ENCODE results near the gene SRC. TPM values are rescaled to one million over a fixed set of nuclear protein-coding genes. Genes with fewer than 3 reads are reported as not detected.

Gene SRC
- total and polyA plus RNA-seq, 2 experiments from 2014 or later: 8.0 to 25.9 TPM

DNA sequence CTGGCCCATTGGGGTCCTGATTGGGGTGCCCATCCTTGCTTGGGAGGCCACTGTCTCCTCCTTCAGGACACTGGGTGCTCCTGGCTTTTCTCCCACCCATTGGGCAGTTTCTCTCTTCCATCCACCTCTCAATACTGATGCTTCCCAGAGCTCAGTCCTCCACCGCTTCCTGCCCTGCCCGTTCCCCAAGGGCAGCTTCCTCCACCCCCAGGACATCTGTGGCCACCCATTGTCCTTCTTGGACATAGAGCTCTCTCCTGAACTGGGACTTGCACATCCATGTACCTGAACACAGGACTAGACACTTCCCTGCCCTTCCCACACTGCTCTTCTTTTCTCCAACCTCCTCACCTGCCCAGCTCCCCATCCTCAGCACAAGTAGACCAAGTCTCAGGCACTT lies 105.7 kb downstream of the SRC start (continued):
- TF ChIP-seq STAT1 (IDR thresholded peaks at IDR 0.05; ENCODE audit: unreplicated experiment) (no peak), CREB1 (CRISPR knock-in tag; IDR thresholded peaks at IDR 0.05; ENCODE audit: low read depth) (no peak), ZNF114 (CRISPR knock-in tag; IDR thresholded peaks at IDR 0.05) (no peak)
- TF ChIP-seq, protein P1, sequence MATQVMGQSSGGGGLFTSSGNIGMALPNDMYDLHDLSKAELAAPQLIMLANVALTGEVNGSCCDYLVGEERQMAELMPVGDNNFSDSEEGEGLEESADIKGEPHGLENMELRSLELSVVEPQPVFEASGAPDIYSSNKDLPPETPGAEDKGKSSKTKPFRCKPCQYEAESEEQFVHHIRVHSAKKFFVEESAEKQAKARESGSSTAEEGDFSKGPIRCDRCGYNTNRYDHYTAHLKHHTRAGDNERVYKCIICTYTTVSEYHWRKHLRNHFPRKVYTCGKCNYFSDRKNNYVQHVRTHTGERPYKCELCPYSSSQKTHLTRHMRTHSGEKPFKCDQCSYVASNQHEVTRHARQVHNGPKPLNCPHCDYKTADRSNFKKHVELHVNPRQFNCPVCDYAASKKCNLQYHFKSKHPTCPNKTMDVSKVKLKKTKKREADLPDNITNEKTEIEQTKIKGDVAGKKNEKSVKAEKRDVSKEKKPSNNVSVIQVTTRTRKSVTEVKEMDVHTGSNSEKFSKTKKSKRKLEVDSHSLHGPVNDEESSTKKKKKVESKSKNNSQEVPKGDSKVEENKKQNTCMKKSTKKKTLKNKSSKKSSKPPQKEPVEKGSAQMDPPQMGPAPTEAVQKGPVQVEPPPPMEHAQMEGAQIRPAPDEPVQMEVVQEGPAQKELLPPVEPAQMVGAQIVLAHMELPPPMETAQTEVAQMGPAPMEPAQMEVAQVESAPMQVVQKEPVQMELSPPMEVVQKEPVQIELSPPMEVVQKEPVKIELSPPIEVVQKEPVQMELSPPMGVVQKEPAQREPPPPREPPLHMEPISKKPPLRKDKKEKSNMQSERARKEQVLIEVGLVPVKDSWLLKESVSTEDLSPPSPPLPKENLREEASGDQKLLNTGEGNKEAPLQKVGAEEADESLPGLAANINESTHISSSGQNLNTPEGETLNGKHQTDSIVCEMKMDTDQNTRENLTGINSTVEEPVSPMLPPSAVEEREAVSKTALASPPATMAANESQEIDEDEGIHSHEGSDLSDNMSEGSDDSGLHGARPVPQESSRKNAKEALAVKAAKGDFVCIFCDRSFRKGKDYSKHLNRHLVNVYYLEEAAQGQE (IDR thresholded peaks at IDR 0.05; ENCODE audit: unreplicated experiment): no peak

DNA sequence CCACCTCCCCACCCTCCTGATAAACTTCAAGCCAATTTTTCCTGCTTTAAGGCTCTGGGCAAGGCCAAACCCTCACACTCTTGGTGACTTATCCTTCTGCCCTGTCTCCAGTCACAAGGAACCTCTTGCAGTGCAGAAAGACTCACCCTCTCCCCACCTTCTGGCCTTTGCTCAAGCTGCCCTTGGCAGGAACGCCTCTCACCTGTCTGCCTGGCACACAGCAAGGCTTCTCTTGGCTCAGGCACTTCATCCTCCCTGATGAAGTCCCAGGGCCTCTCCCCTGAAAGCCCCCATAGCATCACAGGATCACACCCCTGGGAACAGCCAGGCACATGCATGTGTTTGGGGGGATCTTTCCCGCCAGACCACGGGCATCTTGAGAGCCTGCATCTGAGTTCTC lies 106.3 kb downstream of the SRC start:
- Histone ChIP-seq H4K20me1 (replicated peaks; ENCODE audit: insufficient read depth) (no peaks in the 10 kb centered on the region), H3K9me2 (ENCODE audit: insufficient read depth) (0 out of 2 replicates have a peak, but pooled peaks cover 5% of the 10 kb centered on the region), H3F3A (replicated peaks; ENCODE audit: low read depth) (no peaks in the 10 kb centered on the region), H3K4me1 (ENCODE audit: insufficient read depth) (no peaks in the 10 kb centered on the region), H3K36me3 (ENCODE audit: insufficient read depth) (no peaks in the 10 kb centered on the region), H3K79me2 (replicated peaks; ENCODE audit: insufficient read depth) (no peaks in the 10 kb centered on the region), H3K27me3 (ENCODE audit: insufficient read depth) (no peaks in the 10 kb centered on the region), H2AFZ (no peak overlapping the region), H3K4me2 (no peak overlapping the region), H3K27ac (ENCODE audit: low read depth) (no peak overlapping the region), H3K4me3 (no peak overlapping the region)
- ATAC-seq: no peak
- Mint-ChIP-seq H3K9me3 (peaks cover 19% of the 10 kb centered on the region), H3K36me3 (ENCODE audit: low read depth) (no peaks in the 10 kb centered on the region), H3K4me3 (no peak overlapping the region), H3K27ac (no peak overlapping the region), H3K4me1 (no peaks in the 10 kb centered on the region), H3K27me3 (ENCODE audit: insufficient read depth, low read depth, poor library complexity) (peaks cover 7% of the 10 kb centered on the region)
- no peak for DNase-seq (ENCODE audit: low spot score)
- no peak for TF ChIP-seq STAT1 (IDR thresholded peaks at IDR 0.05; ENCODE audit: unreplicated experiment)
- TF ChIP-seq, protein P2, sequence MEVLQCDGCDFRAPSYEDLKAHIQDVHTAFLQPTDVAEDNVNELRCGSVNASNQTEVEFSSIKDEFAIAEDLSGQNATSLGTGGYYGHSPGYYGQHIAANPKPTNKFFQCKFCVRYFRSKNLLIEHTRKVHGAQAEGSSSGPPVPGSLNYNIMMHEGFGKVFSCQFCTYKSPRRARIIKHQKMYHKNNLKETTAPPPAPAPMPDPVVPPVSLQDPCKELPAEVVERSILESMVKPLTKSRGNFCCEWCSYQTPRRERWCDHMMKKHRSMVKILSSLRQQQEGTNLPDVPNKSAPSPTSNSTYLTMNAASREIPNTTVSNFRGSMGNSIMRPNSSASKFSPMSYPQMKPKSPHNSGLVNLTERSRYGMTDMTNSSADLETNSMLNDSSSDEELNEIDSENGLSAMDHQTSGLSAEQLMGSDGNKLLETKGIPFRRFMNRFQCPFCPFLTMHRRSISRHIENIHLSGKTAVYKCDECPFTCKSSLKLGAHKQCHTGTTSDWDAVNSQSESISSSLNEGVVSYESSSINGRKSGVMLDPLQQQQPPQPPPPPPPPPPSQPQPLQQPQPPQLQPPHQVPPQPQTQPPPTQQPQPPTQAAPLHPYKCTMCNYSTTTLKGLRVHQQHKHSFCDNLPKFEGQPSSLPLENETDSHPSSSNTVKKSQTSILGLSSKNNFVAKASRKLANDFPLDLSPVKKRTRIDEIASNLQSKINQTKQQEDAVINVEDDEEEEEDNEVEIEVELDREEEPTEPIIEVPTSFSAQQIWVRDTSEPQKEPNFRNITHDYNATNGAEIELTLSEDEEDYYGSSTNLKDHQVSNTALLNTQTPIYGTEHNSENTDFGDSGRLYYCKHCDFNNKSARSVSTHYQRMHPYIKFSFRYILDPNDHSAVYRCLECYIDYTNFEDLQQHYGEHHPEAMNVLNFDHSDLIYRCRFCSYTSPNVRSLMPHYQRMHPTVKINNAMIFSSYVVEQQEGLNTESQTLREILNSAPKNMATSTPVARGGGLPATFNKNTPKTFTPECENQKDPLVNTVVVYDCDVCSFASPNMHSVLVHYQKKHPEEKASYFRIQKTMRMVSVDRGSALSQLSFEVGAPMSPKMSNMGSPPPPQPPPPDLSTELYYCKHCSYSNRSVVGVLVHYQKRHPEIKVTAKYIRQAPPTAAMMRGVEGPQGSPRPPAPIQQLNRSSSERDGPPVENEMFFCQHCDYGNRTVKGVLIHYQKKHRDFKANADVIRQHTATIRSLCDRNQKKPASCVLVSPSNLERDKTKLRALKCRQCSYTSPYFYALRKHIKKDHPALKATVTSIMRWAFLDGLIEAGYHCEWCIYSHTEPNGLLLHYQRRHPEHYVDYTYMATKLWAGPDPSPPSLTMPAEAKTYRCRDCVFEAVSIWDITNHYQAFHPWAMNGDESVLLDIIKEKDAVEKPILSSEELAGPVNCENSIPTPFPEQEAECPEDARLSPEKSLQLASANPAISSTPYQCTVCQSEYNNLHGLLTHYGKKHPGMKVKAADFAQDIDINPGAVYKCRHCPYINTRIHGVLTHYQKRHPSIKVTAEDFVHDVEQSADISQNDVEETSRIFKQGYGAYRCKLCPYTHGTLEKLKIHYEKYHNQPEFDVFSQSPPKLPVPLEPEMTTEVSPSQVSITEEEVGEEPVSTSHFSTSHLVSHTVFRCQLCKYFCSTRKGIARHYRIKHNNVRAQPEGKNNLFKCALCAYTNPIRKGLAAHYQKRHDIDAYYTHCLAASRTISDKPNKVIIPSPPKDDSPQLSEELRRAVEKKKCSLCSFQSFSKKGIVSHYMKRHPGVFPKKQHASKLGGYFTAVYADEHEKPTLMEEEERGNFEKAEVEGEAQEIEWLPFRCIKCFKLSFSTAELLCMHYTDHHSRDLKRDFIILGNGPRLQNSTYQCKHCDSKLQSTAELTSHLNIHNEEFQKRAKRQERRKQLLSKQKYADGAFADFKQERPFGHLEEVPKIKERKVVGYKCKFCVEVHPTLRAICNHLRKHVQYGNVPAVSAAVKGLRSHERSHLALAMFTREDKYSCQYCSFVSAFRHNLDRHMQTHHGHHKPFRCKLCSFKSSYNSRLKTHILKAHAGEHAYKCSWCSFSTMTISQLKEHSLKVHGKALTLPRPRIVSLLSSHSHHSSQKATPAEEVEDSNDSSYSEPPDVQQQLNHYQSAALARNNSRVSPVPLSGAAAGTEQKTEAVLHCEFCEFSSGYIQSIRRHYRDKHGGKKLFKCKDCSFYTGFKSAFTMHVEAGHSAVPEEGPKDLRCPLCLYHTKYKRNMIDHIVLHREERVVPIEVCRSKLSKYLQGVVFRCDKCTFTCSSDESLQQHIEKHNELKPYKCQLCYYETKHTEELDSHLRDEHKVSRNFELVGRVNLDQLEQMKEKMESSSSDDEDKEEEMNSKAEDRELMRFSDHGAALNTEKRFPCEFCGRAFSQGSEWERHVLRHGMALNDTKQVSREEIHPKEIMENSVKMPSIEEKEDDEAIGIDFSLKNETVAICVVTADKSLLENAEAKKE (CRISPR knock-in tag; IDR thresholded peaks at IDR 0.05): no peak
- TF ChIP-seq ZNF331 (CRISPR knock-in tag; IDR thresholded peaks at IDR 0.05; ENCODE audit: low read depth): no peak
- TF ChIP-seq, protein P3, sequence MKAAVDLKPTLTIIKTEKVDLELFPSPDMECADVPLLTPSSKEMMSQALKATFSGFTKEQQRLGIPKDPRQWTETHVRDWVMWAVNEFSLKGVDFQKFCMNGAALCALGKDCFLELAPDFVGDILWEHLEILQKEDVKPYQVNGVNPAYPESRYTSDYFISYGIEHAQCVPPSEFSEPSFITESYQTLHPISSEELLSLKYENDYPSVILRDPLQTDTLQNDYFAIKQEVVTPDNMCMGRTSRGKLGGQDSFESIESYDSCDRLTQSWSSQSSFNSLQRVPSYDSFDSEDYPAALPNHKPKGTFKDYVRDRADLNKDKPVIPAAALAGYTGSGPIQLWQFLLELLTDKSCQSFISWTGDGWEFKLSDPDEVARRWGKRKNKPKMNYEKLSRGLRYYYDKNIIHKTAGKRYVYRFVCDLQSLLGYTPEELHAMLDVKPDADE (IDR thresholded peaks at IDR 0.05): no peak
- TF ChIP-seq, protein P4, sequence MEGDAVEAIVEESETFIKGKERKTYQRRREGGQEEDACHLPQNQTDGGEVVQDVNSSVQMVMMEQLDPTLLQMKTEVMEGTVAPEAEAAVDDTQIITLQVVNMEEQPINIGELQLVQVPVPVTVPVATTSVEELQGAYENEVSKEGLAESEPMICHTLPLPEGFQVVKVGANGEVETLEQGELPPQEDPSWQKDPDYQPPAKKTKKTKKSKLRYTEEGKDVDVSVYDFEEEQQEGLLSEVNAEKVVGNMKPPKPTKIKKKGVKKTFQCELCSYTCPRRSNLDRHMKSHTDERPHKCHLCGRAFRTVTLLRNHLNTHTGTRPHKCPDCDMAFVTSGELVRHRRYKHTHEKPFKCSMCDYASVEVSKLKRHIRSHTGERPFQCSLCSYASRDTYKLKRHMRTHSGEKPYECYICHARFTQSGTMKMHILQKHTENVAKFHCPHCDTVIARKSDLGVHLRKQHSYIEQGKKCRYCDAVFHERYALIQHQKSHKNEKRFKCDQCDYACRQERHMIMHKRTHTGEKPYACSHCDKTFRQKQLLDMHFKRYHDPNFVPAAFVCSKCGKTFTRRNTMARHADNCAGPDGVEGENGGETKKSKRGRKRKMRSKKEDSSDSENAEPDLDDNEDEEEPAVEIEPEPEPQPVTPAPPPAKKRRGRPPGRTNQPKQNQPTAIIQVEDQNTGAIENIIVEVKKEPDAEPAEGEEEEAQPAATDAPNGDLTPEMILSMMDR (conservative IDR thresholded peaks at IDR 0.05; ENCODE audit: low read depth in 2 of 2): no peak
- no peak for TF ChIP-seq EZH2 (IDR thresholded peaks at IDR 0.05; ENCODE audit: low read depth, unreplicated experiment)
